Measurements from ENCODE around the gene NLRC5. TPM values are rescaled to one million over a fixed set of nuclear protein-coding genes. Genes with fewer than 3 reads are reported as not detected.
A peak's percentile ranks its signal among the peaks of the same experiment; 100 is the strongest.

NLRC5 gene
- total RNA-seq, 1 donor from 2014 or later = 29.9 TPM

DNA sequence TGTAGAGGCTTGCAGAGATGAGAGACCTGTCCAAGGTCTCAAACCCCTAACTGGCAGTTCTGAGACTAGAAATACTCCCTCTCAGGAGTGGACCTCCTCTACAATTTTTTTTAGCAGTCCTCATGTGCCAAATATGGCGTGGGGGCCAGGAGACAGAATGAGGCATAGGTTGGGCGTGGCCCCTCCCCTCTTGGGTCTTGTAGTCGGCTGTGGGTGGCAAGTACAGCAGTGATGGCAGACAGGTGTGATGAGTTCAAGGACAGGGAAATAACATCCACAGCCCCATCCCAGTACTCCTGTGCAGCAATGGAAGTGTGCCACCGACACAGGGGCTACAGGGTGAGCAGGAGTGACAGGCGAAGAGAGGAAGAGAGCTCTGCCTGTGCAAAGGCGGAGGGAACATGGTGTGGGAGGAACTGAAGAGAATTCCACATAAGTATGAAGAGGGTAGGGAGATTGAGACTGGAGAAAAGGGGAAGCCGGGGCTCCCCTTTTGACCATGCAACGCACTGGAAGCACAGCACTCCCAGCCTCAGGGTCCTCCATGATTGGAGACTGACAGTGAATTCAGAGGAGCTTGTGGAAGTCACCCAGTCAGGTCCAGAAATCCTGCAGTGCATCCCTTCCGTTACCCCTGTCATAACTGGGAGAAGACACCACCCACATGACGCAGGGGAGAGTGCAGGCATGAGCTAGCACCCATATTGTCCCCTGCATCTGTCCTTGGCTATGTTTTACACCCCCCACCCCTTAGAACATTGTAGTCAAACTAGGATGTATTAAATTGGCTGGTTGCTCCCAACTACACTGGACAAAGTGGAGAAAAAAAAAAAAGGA, 42.4 kb upstream of the NLRC5 start:
- H3K9me3 ChIP-seq (ENCODE audit: insufficient read depth, low read depth, low read length) = no peaks in the 10 kb centered on the region
- FAIRE-seq = no peak
- H3K9me3 Mint-ChIP-seq (ENCODE audit: unreplicated experiment) = no peaks in the 10 kb centered on the region
- H3K4me2 ChIP-seq (ENCODE audit: low read length) = no peak overlapping the region
- no peak overlapping the region for H2AFZ ChIP-seq (ENCODE audit: low read depth, low read length)
- peak overlapping the region; percentile 58 for H3K27ac Mint-ChIP-seq (ENCODE audit: unreplicated experiment)
- H4K20me1 ChIP-seq (ENCODE audit: insufficient read depth, low read length) = peaks cover 59% of the 10 kb centered on the region
- H3K9ac ChIP-seq (ENCODE audit: low read length) = no peak overlapping the region
- TF ChIP-seq, protein P1, sequence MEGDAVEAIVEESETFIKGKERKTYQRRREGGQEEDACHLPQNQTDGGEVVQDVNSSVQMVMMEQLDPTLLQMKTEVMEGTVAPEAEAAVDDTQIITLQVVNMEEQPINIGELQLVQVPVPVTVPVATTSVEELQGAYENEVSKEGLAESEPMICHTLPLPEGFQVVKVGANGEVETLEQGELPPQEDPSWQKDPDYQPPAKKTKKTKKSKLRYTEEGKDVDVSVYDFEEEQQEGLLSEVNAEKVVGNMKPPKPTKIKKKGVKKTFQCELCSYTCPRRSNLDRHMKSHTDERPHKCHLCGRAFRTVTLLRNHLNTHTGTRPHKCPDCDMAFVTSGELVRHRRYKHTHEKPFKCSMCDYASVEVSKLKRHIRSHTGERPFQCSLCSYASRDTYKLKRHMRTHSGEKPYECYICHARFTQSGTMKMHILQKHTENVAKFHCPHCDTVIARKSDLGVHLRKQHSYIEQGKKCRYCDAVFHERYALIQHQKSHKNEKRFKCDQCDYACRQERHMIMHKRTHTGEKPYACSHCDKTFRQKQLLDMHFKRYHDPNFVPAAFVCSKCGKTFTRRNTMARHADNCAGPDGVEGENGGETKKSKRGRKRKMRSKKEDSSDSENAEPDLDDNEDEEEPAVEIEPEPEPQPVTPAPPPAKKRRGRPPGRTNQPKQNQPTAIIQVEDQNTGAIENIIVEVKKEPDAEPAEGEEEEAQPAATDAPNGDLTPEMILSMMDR (IDR thresholded peaks at IDR 0.05; ENCODE audit: insufficient read depth, low read depth, low read length) = no peak
- no peak for TF ChIP-seq EZH2 (IDR thresholded peaks at IDR 0.05; ENCODE audit: insufficient read depth, low read length)
- H3K36me3 Mint-ChIP-seq (ENCODE audit: low read depth, unreplicated experiment) = peaks cover 14% of the 10 kb centered on the region
- no peaks in the 10 kb centered on the region for H3K79me2 ChIP-seq (ENCODE audit: insufficient read depth, low read length)
- H3K27me3 ChIP-seq (ENCODE audit: insufficient read depth, low read length) = no peaks in the 10 kb centered on the region
- H3K27ac ChIP-seq (ENCODE audit: low read depth, low read length) = no peak overlapping the region
- H3K36me3 ChIP-seq (ENCODE audit: insufficient read depth, low read length) = peaks cover 37% of the 10 kb centered on the region
- peaks cover 9% of the 10 kb centered on the region for H3K4me1 ChIP-seq (ENCODE audit: insufficient read depth, low read length)
- H3K4me1 Mint-ChIP-seq (ENCODE audit: low read depth, unreplicated experiment) = peaks cover 22% of the 10 kb centered on the region
- H3K4me3 ChIP-seq (ENCODE audit: insufficient read depth, low read depth, low read length) = no peak overlapping the region
- no peak overlapping the region for H3K4me3 Mint-ChIP-seq (ENCODE audit: unreplicated experiment)
- H3K27me3 Mint-ChIP-seq (ENCODE audit: low read depth, unreplicated experiment) = no peaks in the 10 kb centered on the region
- no peak for DNase-seq (ENCODE audit: low read depth)

DNA sequence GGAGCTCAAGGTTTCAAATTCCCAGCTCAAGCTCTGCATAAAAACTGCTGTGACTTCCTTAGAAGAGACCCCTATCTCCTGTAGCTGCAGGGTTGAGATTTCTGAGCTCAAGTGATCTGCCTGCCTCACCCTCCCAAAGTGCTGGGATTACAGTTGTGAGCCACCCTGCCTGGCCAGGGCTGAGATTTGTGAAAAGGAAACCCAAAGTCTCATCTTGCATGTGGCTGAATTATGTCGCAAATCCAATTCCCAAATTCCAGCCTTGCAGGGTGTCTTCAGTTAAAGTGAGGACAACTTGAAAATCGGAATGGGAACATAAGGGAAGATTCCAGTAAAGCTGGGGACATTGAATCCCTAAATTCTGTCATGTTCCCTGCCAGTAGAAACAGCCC, 41.8 kb upstream of the NLRC5 start:
- no peak overlapping the region for H3K27ac Mint-ChIP-seq (ENCODE audit: unreplicated experiment)

More for the DNA sequence above, 41.8 kb upstream of the NLRC5 start:
- Histone ChIP-seq H3K9me3 (ENCODE audit: insufficient read depth, low read depth, low read length) (no peaks in the 10 kb centered on the region), H2AFZ (ENCODE audit: low read depth, low read length) (no peak overlapping the region), H3K79me2 (ENCODE audit: insufficient read depth, low read length) (no peaks in the 10 kb centered on the region), H3K4me1 (ENCODE audit: insufficient read depth, low read length) (peaks cover 9% of the 10 kb centered on the region), H3K27me3 (ENCODE audit: insufficient read depth, low read length) (no peaks in the 10 kb centered on the region), H3K27ac (ENCODE audit: low read depth, low read length) (no peak overlapping the region), H3K4me3 (ENCODE audit: insufficient read depth, low read depth, low read length) (no peak overlapping the region), H4K20me1 (ENCODE audit: insufficient read depth, low read length) (peaks cover 53% of the 10 kb centered on the region), H3K4me2 (ENCODE audit: low read length) (no peak overlapping the region), H3K36me3 (ENCODE audit: insufficient read depth, low read length) (peaks cover 31% of the 10 kb centered on the region), H3K9ac (ENCODE audit: low read length) (no peak overlapping the region)
- DNase-seq (ENCODE audit: low read depth) = no peak
- Mint-ChIP-seq H3K4me1 (ENCODE audit: low read depth, unreplicated experiment) (peaks cover 20% of the 10 kb centered on the region), H3K27me3 (ENCODE audit: low read depth, unreplicated experiment) (no peaks in the 10 kb centered on the region), H3K36me3 (ENCODE audit: low read depth, unreplicated experiment) (peaks cover 11% of the 10 kb centered on the region), H3K9me3 (ENCODE audit: unreplicated experiment) (no peaks in the 10 kb centered on the region), H3K4me3 (ENCODE audit: unreplicated experiment) (no peak overlapping the region)
- no peak for FAIRE-seq
- TF ChIP-seq, protein P1 (IDR thresholded peaks at IDR 0.05; ENCODE audit: insufficient read depth, low read depth, low read length) = no peak
- no peak for TF ChIP-seq EZH2 (IDR thresholded peaks at IDR 0.05; ENCODE audit: insufficient read depth, low read length)
